Type B pancreatic cell (in vitro differentiated cells): ENCODE data around the gene BNIP3. TPM values are rescaled to one million over a fixed set of nuclear protein-coding genes. Genes with fewer than 3 reads are reported as not detected.

ENCODE experiments used
- DNase-seq: peaks from one replicate; pipeline ENCODE4 v3.0.0; 2021; ENCODE audit warnings: mixed read lengths; ENCODE audit not compliant: unreplicated experiment; ENCODE audit errors: extremely low spot score
- H3K27ac Mint-ChIP-seq: 2 replicates; pipeline ENCODE4 v1.8.0; 2021; ENCODE audit warnings: mild to moderate bottlenecking, mixed read lengths
- H3K27me3 Mint-ChIP-seq: 2 replicates; pipeline ENCODE4 v1.8.0; 2021; ENCODE audit warnings: mixed read lengths
- H3K36me3 Mint-ChIP-seq: 2 replicates; pipeline ENCODE4 v1.8.0; 2021; ENCODE audit warnings: mixed read lengths
- H3K4me1 Mint-ChIP-seq: one replicate; pipeline ENCODE4 v1.8.0; 2021; ENCODE audit warnings: mixed read lengths; ENCODE audit not compliant: unreplicated experiment
- H3K4me3 Mint-ChIP-seq: 2 replicates; pipeline ENCODE4 v1.8.0; 2021; ENCODE audit warnings: mild to moderate bottlenecking, mixed read lengths
- H3K9me3 Mint-ChIP-seq: 2 replicates; pipeline ENCODE4 v1.8.0; 2021; ENCODE audit warnings: mixed read lengths
- CTCF ChIP-seq: fragments of 200-600 bp; sonication (generic); conservative IDR thresholded peaks from 2 replicates; pipeline ENCODE4 v1.5.0; 2021; ENCODE audit warnings: antibody characterized with exemption, mild to moderate bottlenecking
- total RNA-seq: library from RNA; stranded (reverse); gene quantifications from 2 replicates; pipeline ENCODE4 v1.2.1, GENCODE V29; 2021; ENCODE audit warnings: low replicate concordance

BNIP3 gene
- total RNA-seq, 1 donor from 2014 or later, result 30.2 TPM

- Mint-ChIP-seq H3K27ac (no peak overlapping the region), H3K27me3 (peaks cover 33% of the 10 kb centered on the region), H3K4me1 (peaks cover 23% of the 10 kb centered on the region), H3K4me3 (peak overlapping the region; percentile 78), H3K9me3 (no peaks in the 10 kb centered on the region), H3K36me3 (peaks cover 9% of the 10 kb centered on the region)
- DNase-seq, result no peak
- TF ChIP-seq CTCF, result no peak
These were observed 1.9 kb downstream of the BNIP3 start for GRCh38 chr10:131979821-131980270.

GRCh38 chr10:131979336-131979735 lies 2.4 kb downstream of the BNIP3 start:
- no peak for DNase-seq
- Mint-ChIP-seq H3K4me1 (peaks cover 23% of the 10 kb centered on the region), H3K27me3 (peaks cover 28% of the 10 kb centered on the region), H3K9me3 (no peaks in the 10 kb centered on the region), H3K4me3 (peak overlapping the region; percentile 78), H3K36me3 (peaks cover 9% of the 10 kb centered on the region), H3K27ac (peak overlapping the region; percentile 10)
- no peak for TF ChIP-seq CTCF

GRCh38 chr10:131978851-131979250 lies 2.9 kb downstream of the BNIP3 start:
- peaks cover 23% of the 10 kb centered on the region for H3K4me1 Mint-ChIP-seq
- peak overlapping the region; percentile 78 for H3K4me3 Mint-ChIP-seq
- H3K27ac Mint-ChIP-seq, result peak overlapping the region; percentile 10
- no peak for DNase-seq
- peaks cover 11% of the 10 kb centered on the region for H3K36me3 Mint-ChIP-seq
- no peaks in the 10 kb centered on the region for H3K9me3 Mint-ChIP-seq
- H3K27me3 Mint-ChIP-seq, result peaks cover 23% of the 10 kb centered on the region
- no peak for TF ChIP-seq CTCF

- peaks cover 19% of the 10 kb centered on the region for H3K27me3 Mint-ChIP-seq
- no peak for DNase-seq
- no peak overlapping the region for H3K4me3 Mint-ChIP-seq
- TF ChIP-seq CTCF, result no peak
- no peaks in the 10 kb centered on the region for H3K9me3 Mint-ChIP-seq
- peaks cover 23% of the 10 kb centered on the region for H3K4me1 Mint-ChIP-seq
- peaks cover 12% of the 10 kb centered on the region for H3K36me3 Mint-ChIP-seq
- no peak overlapping the region for H3K27ac Mint-ChIP-seq
These were observed 3.4 kb downstream of the BNIP3 start for GRCh38 chr10:131978366-131978765.

GRCh38 chr10:131977323-131978096 lies 4.2 kb downstream of the BNIP3 start:
- no peak for TF ChIP-seq CTCF
- Mint-ChIP-seq H3K4me1 (peaks cover 27% of the 10 kb centered on the region), H3K27me3 (peaks cover 16% of the 10 kb centered on the region), H3K27ac (no peak overlapping the region), H3K9me3 (no peaks in the 10 kb centered on the region), H3K4me3 (peak overlapping the region; percentile 59), H3K36me3 (peaks cover 12% of the 10 kb centered on the region)
- DNase-seq, result no peak
